Activated CD4-positive, alpha-beta memory T cell treated with anti-CD3 and anti-CD28 coated beads for 36 hours (primary cell): ENCODE data around the gene MED22. TPM values are rescaled to one million over a fixed set of nuclear protein-coding genes. Genes with fewer than 3 reads are reported as not detected.

Source experiments
- CTCF ChIA-PET: fragments of 350-600 bp; sonication (Branson Sonifier 250); formaldehyde crosslinking; loops from one replicate; lab custom pipeline; 2021; ENCODE audit warnings: antibody characterized with exemption, inconsistent platforms; lab: Charles Lee
- POLR2A ChIA-PET: fragments of 350-600 bp; sonication (Branson Sonifier 250); formaldehyde crosslinking; loops from one replicate; lab custom pipeline; 2021; ENCODE audit warnings: antibody characterized with exemption; lab: Charles Lee
- DNase-seq: peaks from one replicate; pipeline ENCODE4 v3.0.0-alpha.2; 2020
- H3K27ac Mint-ChIP-seq: one replicate; pipeline ENCODE4 v1.8.0; 2021; ENCODE audit warnings: mixed read lengths
- H3K27me3 Mint-ChIP-seq: one replicate; pipeline ENCODE4 v1.8.0; 2021; ENCODE audit warnings: mixed read lengths
- H3K36me3 Mint-ChIP-seq: one replicate; pipeline ENCODE4 v1.8.0; 2021; ENCODE audit warnings: mixed read lengths
- H3K4me1 Mint-ChIP-seq: one replicate; pipeline ENCODE4 v1.8.0; 2021; ENCODE audit warnings: low read depth, mixed read lengths
- H3K4me3 Mint-ChIP-seq: one replicate; pipeline ENCODE4 v1.8.0; 2021; ENCODE audit warnings: mild to moderate bottlenecking, mixed read lengths
- H3K9me3 Mint-ChIP-seq: one replicate; pipeline ENCODE4 v1.8.0; 2021; ENCODE audit warnings: mixed read lengths
- intact Hi-C: fragments of 100-400 bp; cut with micrococcal nuclease; formaldehyde crosslinking; loops from one replicate; pipeline ENCODE4 v1.15.1; 2023
- total RNA-seq, 2 experiments: library from RNA; stranded (reverse); gene quantifications; one replicate each; pipeline ENCODE4 v1.2.3, GENCODE V29; 2021

Gene MED22
- total RNA-seq, 2 experiments from 2014 or later, result 20.8 to 20.9 TPM

DNA sequence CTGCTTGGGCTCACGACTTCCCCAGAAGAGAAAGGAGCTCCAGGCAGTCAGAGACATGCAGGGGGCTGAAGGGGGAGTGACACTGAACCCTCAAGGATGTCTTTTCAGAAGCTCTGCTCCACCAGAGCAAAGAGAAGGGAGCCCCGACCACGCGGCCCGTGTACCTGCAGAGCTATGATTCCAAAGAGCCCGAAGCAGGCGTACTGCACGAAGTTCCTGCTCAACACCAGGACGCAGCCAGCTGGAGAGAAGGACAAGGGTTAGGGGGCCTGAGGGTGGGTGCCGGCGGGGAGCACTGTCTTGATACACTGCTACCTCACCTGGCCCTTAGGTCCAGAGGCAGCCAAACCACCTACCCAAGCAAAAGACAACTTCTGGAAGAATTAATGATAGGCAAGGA, 18.5 kb upstream of the MED22 start:
- ChIA-PET CTCF (interaction anchor here (1.1 to 1.4 kb wide), 2 partner anchors 11 to 120 kb away, joined by 3 read pairs; partner anchors contain the start of gene SURF1), POLR2A (interaction anchor here (1.0 to 14.2 kb wide), 2 partner anchors 12 to 19 kb away, joined by 4 to 381 read pairs; partner anchors contain the start of genes MED22, RPL7A, SURF1 and SURF2)
- no peak overlapping the region for H3K27ac Mint-ChIP-seq
- peaks cover 55% of the 10 kb centered on the region for H3K4me1 Mint-ChIP-seq
- peaks cover 87% of the 10 kb centered on the region for H3K36me3 Mint-ChIP-seq
- no peaks in the 10 kb centered on the region for H3K27me3 Mint-ChIP-seq
- intact Hi-C loops, result no loop called here
- H3K4me3 Mint-ChIP-seq, result no peak overlapping the region
- no peaks in the 10 kb centered on the region for H3K9me3 Mint-ChIP-seq
- DNase-seq, result no peak

DNA sequence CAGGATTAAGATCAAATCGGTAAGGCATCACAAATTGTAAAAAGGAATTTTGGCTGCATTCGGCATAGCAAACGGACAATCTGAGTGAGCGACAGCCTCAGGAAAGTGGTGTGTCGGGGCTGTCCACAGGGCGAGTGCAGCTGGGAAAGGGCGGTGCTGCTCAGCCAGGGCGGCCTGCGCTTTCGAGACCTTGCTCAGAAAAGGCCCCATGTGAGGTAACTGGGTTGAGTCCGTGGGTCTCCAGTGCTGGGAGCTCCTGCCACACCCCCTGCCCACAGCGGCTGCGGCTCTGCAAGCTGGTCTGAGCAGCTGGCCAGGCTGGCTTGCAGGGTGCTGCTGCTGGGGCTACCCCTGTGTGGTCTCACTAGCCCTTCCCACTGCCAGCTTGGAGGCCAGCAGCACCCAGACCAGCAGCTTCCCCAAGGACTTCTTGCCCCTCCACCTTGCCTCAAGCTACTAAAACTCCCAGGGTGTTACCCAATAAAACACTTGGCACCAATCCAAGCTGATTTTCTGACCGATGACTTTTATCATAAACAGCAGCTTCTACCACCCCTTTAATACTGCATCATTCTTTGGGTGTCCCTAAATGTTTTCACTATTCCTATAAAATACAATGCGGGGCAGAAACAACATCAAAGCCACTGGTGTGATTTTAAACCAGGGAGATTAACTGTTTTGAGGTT, 14.6 kb upstream of the MED22 start:
- ChIA-PET POLR2A (interaction anchor here (1.7 to 14.2 kb wide), 2 partner anchors 8 to 10 kb away, joined by 7 to 381 read pairs; partner anchors contain the start of genes MED22, RPL7A, SURF1 and SURF2), CTCF (interaction anchor here (1.1 kb wide), 1 partner anchor 8 kb away, joined by 4 read pairs; no protein-coding TSS in a partner anchor)
- peaks cover 53% of the 10 kb centered on the region for H3K4me1 Mint-ChIP-seq
- no peak overlapping the region for H3K27ac Mint-ChIP-seq
- no peak overlapping the region for H3K4me3 Mint-ChIP-seq
- no peak for DNase-seq
- no peaks in the 10 kb centered on the region for H3K27me3 Mint-ChIP-seq
- intact Hi-C loops, result no loop called here
- H3K9me3 Mint-ChIP-seq, result no peaks in the 10 kb centered on the region
- H3K36me3 Mint-ChIP-seq, result peaks cover 68% of the 10 kb centered on the region

DNA sequence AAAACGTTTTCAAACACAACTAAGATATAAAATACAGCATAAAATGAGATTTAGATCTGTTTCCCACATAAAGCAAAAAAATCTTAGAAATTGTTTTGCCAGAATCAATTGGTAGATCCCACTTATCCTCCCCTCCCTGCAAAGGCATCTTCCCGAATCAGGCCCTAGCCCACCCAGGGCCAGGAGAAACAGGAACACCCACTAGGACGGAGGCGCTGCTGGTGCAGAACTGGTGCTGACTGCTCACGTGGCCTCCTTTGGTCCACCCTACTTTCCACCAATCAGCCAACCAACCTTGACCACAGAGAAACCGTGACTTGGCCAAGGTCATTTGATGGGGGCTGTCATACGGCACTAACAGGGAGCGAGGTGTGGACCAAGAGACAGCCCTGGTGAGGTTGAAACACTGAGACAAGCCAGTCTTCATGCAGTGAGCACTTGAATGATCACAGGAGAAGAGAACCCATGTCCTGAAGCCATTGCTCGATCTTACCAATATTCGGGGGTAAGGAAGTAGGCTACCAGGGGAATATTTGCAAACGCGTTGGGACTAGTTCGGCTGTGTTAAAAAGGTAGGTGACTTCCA, 13.7 kb upstream of the MED22 start:
- peak overlapping the region; percentile 85 for H3K27ac Mint-ChIP-seq
- ChIA-PET POLR2A (interaction anchor here (14.0 to 14.2 kb wide), 2 partner anchors 7 kb away, joined by 381 read pairs; partner anchors contain the start of genes MED22, RPL7A, SURF1 and SURF2), CTCF (interaction anchor here (7.6 kb wide), 1 partner anchor 10 kb away, joined by 69 read pairs; no protein-coding TSS in a partner anchor)
- intact Hi-C loops, result no loop called here
- no peaks in the 10 kb centered on the region for H3K27me3 Mint-ChIP-seq
- DNase-seq, result no peak
- no peaks in the 10 kb centered on the region for H3K9me3 Mint-ChIP-seq
- no peak overlapping the region for H3K4me3 Mint-ChIP-seq
- peaks cover 55% of the 10 kb centered on the region for H3K4me1 Mint-ChIP-seq
- peaks cover 60% of the 10 kb centered on the region for H3K36me3 Mint-ChIP-seq

DNA sequence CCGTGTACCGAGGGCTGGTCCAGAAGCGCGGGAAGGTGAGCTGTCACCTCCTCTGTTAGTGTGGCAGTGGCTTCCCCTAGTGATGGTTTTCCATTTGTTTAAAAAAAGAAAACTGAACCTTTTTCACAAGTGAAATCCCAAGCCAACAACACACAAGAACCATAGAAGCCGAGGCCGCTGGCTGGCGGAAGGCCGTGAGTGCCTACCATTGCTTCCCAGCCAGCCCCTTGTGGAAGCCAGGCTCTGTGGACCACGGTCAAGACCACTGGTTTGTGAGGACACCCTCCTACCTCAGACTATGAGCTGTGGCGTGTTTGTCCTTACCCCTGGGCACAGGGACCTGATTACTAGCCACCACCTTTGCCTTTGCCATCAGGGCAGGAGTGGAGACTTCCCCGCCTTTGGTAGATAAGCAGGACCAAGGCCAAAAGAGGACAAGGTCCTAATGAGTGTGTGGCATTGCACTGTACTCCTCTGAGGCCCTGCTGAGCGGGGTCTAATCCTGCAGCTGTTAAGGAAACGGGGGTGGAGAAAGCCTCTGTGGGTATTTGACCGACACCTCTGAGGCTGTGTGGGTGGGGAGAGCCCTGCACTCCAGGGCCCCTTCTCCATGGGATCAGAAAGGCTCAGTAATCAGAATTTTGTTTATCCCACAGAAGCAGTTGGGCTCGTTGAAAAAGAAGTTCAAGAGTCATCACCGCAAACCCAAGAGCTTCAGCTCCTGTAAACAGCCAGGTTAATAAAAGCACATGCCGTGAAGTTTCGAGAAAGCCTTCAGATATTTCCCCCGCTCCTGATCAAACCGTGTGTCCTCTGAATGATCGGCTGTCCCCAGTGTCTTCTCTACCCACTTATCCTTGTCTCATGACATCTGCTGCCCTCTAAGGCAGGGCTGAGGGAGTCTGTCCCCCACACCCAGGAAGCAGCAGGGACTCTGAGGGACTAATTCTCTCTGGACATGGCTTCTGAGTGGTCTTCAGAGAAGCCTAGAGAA, 12.8 kb upstream of the MED22 start:
- CTCF ChIA-PET, result interaction anchor here (0.6 to 7.6 kb wide), 4 partner anchors 8 to 30 kb away, joined by 4 to 69 read pairs (median 8); no protein-coding TSS in a partner anchor
- Mint-ChIP-seq H3K9me3 (no peaks in the 10 kb centered on the region), H3K4me1 (peaks cover 49% of the 10 kb centered on the region), H3K27ac (peak overlapping the region; percentile 85), H3K27me3 (no peaks in the 10 kb centered on the region), H3K4me3 (no peak overlapping the region), H3K36me3 (peaks cover 52% of the 10 kb centered on the region)
- POLR2A ChIA-PET, result interaction anchor here (1.4 to 14.0 kb wide), 4 partner anchors 8 to 14 kb away, joined by 4 to 381 read pairs (median 7); partner anchors contain the start of genes MED22 and RPL7A
- intact Hi-C loops, result no loop called here
- DNase-seq, result peak; percentile 48

DNA sequence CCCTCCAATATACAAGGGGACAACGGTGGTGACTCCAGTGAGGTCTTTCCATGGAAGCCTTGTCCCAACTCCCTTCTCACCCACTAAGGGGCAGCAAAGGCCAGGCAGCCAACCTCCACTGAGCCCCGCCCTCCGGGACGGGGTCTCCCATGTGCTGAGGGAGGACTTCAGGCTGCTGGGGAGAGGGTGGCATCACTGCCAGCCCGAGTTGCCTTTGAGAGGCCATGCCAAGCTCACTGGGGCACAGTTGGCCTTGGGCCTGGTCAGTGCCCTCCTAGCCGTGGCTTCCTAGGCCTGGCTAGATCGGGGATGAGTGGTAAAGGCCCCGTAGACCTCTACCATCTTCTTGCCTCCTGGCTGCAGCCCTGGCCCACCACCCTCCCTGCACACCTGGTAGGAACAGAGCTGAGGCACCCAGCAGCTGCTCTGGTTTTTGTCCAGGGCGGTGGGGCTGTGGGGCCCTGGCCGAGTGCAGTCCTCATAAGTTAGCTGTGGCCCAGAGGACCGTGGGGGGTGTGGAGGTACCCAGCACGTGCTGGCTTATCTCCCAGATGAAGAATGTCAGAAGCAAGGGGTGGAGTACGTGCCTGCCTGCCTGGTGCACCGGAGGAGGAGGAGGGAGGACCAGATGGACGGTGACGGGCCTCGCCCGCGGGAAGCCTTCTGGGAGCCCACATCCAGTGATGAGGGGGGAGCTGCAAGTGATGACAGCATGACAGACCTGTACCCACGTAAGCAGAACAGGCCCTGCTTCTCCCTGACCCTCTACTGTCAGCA, 11.7 kb upstream of the MED22 start:
- Mint-ChIP-seq H3K4me1 (peaks cover 59% of the 10 kb centered on the region), H3K4me3 (no peak overlapping the region), H3K36me3 (peaks cover 42% of the 10 kb centered on the region), H3K9me3 (no peaks in the 10 kb centered on the region), H3K27me3 (no peaks in the 10 kb centered on the region), H3K27ac (peak overlapping the region; percentile 65)
- CTCF ChIA-PET, result interaction anchor here (0.8 to 7.6 kb wide), 5 partner anchors 9 to 14 kb away, joined by 3 to 69 read pairs (median 7); partner anchors contain the start of genes MED22 and RPL7A
- POLR2A ChIA-PET, result interaction anchor here (0.6 to 14.0 kb wide), 6 partner anchors 9 to 183 kb away, joined by 3 to 381 read pairs (median 5); partner anchors contain the start of genes MED22 and RPL7A
- DNase-seq, result peak; percentile 56
- intact Hi-C loops, result loop anchor here (10.0 kb wide), 2 partner anchors 45 to 125 kb away; no protein-coding TSS in a partner anchor

DNA sequence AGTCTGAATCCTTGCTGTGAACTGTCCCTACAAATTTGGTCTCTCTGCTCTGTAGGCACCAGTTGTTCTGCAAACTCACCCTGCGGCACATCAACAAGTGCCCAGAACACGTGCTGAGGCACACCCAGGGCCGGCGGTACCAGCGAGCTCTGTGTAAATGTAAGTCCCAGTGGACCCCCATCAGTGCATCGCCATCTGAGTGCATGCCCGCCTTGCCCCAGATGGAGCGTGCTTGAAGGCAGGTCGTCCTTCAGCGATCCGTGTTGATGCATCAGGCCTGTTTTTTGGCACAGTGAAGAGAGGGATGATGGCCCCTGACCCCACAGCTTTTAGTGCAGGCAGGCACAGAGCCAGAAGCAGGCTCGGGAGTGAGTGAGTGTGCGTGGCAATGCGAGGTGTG, 9.7 kb upstream of the MED22 start:
- no peaks in the 10 kb centered on the region for H3K27me3 Mint-ChIP-seq

DNA sequence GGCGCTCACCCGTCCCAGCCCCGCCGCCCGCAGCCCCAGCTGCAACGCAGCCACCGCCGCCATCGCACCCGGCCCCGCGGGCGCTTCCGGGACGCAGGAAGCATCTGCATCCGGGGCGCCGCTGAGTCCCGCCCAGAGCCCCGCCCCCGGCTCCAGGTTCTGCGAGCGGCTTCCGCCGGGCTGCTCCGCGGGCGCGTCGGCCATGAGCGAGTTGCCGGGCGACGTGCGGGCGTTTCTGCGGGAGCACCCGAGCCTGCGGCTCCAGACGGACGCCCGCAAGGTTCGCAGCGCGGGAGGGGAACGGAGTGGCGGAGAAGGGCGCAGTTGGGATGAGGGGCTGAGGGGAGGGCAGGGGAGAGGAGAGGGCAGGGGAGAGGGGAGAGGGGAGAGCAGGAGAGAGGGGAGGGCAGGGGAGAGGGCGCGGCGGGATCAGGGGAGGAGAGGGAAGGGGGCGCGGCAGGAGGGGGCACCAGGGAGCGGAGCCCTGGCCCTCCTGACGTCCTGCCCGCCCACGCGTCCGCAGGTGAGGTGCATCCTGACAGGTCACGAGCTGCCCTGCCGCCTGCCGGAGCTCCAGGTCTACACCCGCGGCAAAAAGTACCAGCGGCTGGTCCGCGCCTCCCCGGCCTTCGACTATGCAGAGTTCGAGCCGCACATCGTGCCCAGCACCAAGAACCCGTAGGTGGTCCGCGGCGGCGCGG, 8.6 kb upstream of the MED22 start, which contains the start of the genes SURF1 and SURF2:
Gene SURF1, minus strand, starts transcription at position 97 of the 701 bp plus-strand sequence. Its CDS starts 34 bp downstream, at position 63.
Gene SURF2, plus strand, starts transcription at position 160 of the 701 bp plus-strand sequence. Its CDS starts 43 bp downstream, at position 203.
- Mint-ChIP-seq H3K27ac (peak within 1 kb of the TSS; percentile 81), H3K4me1 (peaks cover 53% of the 10 kb centered on the region), H3K4me3 (peak within 1 kb of the TSS; percentile 84), H3K9me3 (no peaks in the 10 kb centered on the region), H3K27me3 (no peaks in the 10 kb centered on the region), H3K36me3 (peaks cover 29% of the 10 kb centered on the region)
- ChIA-PET POLR2A (interaction anchor here (2.6 to 14.0 kb wide), 2 partner anchors 8 to 12 kb away, joined by 21 to 381 read pairs; partner anchors contain the start of genes MED22 and RPL7A), CTCF (interaction anchor here (0.9 to 7.6 kb wide), 6 partner anchors 10 to 48 kb away, joined by 3 to 69 read pairs (median 3); no protein-coding TSS in a partner anchor)
- DNase-seq, result peak; percentile 93
- intact Hi-C loops, result loop anchor here (1.0 to 10.0 kb wide), 4 partner anchors 8 to 128 kb away; partner anchors contain the start of genes MED22 and RPL7A

More for the DNA sequence above, 9.7 kb upstream of the MED22 start:
- Mint-ChIP-seq H3K27ac (peak overlapping the region; percentile 39), H3K9me3 (no peaks in the 10 kb centered on the region), H3K4me3 (peak overlapping the region; percentile 76), H3K36me3 (peaks cover 29% of the 10 kb centered on the region), H3K4me1 (peaks cover 59% of the 10 kb centered on the region)
- POLR2A ChIA-PET, result interaction anchor here (2.6 to 14.0 kb wide), 2 partner anchors 9 to 11 kb away, joined by 21 to 381 read pairs; partner anchors contain the start of genes MED22 and RPL7A
- CTCF ChIA-PET, result interaction anchor here (0.8 to 7.6 kb wide), 3 partner anchors 14 to 47 kb away, joined by 3 to 69 read pairs (median 4); no protein-coding TSS in a partner anchor
- DNase-seq, result no peak
- intact Hi-C loops, result loop anchor here (10.0 kb wide), 2 partner anchors 47 to 127 kb away; no protein-coding TSS in a partner anchor

DNA sequence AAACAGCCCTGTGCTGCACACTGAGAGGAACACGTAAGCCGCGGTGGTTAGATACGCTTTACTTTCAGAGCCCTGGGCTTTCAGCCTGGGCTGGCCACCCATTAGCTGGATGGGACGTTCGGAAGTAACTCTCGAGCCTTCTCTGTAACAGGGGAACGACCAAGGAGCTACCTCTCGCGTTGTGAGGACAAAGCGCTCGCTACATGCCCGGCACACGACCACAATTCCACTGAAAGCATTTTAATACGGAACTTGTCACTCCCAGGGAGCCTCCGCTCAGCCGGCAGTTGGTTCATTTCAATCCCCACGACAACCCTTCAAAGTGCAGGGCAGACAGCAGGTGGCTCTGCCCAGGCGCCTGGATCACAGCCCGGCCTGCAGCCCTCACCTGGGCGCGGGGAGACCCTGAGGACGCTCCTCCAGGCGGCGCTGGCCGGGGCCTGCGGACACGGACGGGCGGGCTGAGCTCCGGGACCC, 8.0 kb upstream of the MED22 start:
- H3K9me3 Mint-ChIP-seq, result no peaks in the 10 kb centered on the region
- H3K27me3 Mint-ChIP-seq, result no peaks in the 10 kb centered on the region
- DNase-seq, result no peak
- intact Hi-C loops, result loop anchor here (1.0 to 10.0 kb wide), 4 partner anchors 8 to 129 kb away; partner anchors contain the start of genes MED22 and RPL7A
- ChIA-PET CTCF (interaction anchor here (0.7 to 7.6 kb wide), 6 partner anchors 10 to 169 kb away, joined by 3 to 69 read pairs (median 3); no protein-coding TSS in a partner anchor), POLR2A (interaction anchor here (0.7 to 14.0 kb wide), 3 partner anchors 8 to 59 kb away, joined by 4 to 381 read pairs (median 21); partner anchors contain the start of genes MED22 and RPL7A)
- peak overlapping the region; percentile 81 for H3K27ac Mint-ChIP-seq
- H3K4me3 Mint-ChIP-seq, result peak overlapping the region; percentile 84
- H3K4me1 Mint-ChIP-seq, result peaks cover 49% of the 10 kb centered on the region
- H3K36me3 Mint-ChIP-seq, result peaks cover 30% of the 10 kb centered on the region

DNA sequence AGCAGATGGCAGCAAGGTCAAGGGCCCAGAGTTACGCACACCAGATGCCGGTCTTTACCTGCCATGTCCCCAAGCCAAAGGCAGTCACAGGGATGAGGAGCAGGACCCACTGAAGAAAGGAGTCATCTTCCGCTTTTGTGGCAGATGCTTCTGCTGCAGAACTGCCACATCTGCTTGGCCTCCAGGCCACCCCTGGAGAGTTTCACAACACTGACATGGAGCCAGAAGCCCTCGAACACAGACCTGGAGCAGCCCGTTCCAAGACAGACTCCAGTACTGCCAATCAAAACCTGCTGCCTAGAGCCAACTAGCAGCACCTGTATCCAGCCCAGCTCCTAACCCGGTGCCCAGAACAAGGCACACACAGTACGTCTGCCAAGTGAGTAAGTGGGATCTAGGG, 6.8 kb upstream of the MED22 start:
- intact Hi-C loops, result loop anchor here (10.0 kb wide), 2 partner anchors 50 to 130 kb away; no protein-coding TSS in a partner anchor

More for the DNA sequence above, 6.8 kb upstream of the MED22 start:
- CTCF ChIA-PET, result interaction anchor here (1.0 to 7.6 kb wide), 3 partner anchors 16 to 211 kb away, joined by 3 to 69 read pairs (median 3); no protein-coding TSS in a partner anchor
- Mint-ChIP-seq H3K27ac (peak overlapping the region; percentile 18), H3K4me3 (peak overlapping the region; percentile 84), H3K4me1 (peaks cover 51% of the 10 kb centered on the region), H3K27me3 (no peaks in the 10 kb centered on the region), H3K9me3 (no peaks in the 10 kb centered on the region), H3K36me3 (peaks cover 35% of the 10 kb centered on the region)
- POLR2A ChIA-PET, result interaction anchor here (14.0 kb wide), 1 partner anchor 14 kb away, joined by 381 read pairs; no protein-coding TSS in a partner anchor
- DNase-seq, result no peak
